GM11168 (cell line): ENCODE data around the gene MRGPRG.
"Not testable (repeated sequence)": the region's sequence is repeated elsewhere in the genome, so short reads cannot be mapped to it uniquely, and the experiment has no call there.

Experiments
- in situ Hi-C: fragments of 300-500 bp; cut with MboI; formaldehyde crosslinking; loops from one replicate; pipeline ENCODE4 v1.12.0; 2022; ENCODE audit warnings: low sequenced_read_pairs; ENCODE audit not compliant: unreplicated experiment

Gene MRGPRG, protein sequence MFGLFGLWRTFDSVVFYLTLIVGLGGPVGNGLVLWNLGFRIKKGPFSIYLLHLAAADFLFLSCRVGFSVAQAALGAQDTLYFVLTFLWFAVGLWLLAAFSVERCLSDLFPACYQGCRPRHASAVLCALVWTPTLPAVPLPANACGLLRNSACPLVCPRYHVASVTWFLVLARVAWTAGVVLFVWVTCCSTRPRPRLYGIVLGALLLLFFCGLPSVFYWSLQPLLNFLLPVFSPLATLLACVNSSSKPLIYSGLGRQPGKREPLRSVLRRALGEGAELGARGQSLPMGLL

GRCh38 chr11:3218483-3219280 is at the start of gene MRGPRG:
MRGPRG (minus strand) TSS chr11:3218813; CDS start chr11:3218813, 0 bp downstream.
- in situ Hi-C loops, result no loop called here

DNA sequence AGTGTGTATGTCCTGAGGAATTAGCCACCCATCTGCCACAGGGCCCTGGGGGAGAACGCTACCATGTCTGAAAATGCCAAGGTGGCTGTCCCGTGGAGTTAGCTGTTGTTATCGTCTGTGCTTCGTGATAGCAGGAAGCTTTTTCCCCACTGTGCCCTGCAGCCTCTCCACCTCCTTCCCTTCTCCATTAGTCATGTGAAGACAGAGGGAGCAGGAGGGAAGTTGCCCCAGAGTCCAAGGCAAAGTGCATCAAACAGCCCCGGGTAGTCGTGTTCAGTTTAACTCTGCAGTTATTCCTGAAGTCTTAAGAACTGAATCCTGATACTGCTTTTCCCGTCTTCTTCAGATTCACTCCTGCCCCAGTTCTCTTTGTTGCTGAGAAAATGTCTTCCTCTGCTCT is 43.9 kb upstream of the MRGPRG start:
- in situ Hi-C loops, result not testable (repeated sequence)

GRCh38 chr11:3261831-3262230 is 43.2 kb upstream of the MRGPRG start:
- in situ Hi-C loops, result not testable (repeated sequence)

DNA sequence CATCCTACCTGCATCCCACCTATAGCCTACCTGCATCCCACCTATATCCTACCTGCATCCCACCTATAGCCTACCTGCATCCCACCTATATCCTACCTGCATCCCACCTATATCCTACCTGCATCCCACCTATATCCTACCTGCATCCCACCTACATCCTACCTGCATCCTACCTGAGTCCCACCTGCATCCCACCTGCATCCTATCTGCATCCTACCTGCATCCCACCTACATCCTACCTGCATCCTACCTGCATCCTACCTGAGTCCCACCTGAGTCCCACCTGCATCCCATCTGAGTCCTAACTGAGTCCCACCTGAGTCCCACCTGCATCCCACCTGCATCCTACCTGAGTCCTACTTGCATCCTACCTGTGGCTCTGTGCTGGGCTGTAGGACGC is 38.9 kb upstream of the MRGPRG start:
- in situ Hi-C loops, result not testable (repeated sequence)

- in situ Hi-C loops, result not testable (repeated sequence)
These were observed 36.6 kb upstream of the MRGPRG start for GRCh38 chr11:3255241-3255640.

DNA sequence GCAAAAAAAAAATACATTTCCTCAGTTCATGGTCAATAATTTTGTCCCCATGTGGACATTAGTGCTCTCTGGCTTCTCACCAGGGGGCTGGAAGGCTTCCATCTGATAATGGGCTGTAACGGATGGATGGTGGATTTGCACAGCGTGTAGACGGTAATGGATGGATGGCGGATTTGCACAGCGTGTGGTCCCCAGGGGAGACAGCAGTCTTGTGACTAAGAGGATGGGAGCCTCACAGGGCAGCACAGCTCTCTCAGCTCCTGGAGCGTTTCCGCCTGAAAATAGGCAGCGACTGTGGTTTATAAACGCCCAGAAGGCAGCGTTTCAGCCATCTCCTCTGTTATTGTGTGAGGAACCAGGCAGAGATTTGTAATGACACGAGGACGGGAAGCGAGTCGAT is 36.2 kb upstream of the MRGPRG start:
- in situ Hi-C loops, result not testable (repeated sequence)

DNA sequence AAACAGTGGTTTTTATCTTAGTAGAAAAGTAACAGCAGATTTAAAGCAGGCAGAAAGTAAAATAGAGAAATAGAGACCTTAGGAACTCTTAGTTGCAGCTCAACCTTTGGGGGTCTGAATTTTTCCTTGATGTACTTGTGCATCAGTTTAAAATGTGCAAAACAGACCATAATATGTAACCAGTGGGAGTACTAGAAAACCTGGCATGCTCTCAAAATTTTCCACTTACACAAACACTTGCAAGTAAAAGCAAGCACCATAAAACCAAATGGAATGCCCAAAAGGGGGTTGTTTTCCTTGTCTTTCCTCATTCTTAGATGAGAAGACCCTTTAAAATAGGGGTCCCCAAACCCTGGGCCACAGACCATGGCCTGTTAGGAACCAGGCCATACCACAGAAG is 26.5 kb upstream of the MRGPRG start:
- in situ Hi-C loops, result loop anchor here (10.0 kb wide), 1 partner anchor 50 kb away; no protein-coding TSS in a partner anchor

- in situ Hi-C loops, result loop anchor here (10.0 kb wide), 1 partner anchor 51 kb away; no protein-coding TSS in a partner anchor
These were observed 25.3 kb upstream of the MRGPRG start for GRCh38 chr11:3243880-3244279.

DNA sequence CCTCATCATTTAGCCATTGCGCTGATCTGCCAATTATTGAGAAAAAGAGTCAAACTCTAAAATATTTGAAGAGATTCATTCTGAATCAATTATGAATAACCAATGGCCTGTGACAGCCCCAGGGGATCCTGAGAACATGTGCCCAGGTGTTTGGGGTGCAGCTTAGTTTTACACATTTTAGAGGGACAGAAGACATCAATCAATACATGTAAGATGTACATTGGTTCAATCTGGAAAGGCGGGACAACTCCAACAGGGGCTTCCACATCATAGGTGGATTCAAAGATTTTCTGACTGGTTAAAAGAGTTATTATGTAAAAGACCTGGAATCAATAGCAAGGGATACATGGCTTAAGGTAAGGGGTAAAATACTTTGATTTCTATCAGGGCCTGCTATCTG is 18.5 kb upstream of the MRGPRG start:
- in situ Hi-C loops, result no loop called here

GRCh38 chr11:3234846-3235245 is 16.2 kb upstream of the MRGPRG start:
- in situ Hi-C loops, result no loop called here

GRCh38 chr11:3232956-3233355 is 14.3 kb upstream of the MRGPRG start:
- in situ Hi-C loops, result no loop called here

DNA sequence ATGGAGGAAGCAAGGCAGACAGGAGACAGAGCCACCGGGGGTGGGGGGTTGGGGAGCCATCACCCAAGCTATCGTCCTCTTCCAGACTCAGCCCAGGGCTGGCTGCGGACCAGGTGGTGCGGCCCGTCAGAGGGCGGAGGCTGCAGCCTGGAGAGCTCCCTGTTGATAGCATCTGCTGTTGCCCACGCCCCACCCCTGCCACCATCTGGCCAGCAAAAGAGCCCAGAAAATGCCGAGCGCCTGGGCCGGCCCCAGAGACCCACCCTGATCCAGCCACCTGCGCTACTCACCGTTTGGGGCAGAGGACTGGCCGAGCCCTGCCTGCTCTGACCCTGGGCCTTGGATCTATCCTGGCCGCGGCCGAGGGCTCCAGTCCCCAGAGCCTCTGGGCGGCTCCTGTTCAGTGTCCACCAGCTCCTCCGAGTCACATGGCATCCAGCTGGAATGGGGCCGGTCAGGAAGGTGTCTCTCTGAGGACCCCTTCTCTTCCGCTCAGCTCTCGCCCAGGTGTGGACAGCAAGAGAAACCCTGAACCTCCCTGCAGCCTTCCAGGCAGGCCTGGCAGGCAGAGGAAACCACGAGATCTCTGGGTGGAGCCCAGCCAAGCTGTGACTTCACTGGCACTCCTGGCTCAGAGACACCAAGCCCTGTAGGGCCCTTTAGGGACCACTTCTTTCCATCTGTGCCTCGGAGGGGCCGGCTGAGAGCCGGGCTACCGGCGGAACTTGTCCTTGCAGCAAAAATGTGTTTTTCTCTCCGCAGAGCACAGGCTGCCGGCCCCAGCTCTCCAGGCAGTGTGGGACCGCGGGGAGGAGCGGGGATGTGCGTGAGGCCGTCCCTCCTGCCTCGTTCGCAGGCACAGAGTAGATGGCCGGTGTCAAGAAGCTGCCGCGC is 13.5 kb upstream of the MRGPRG start, which contains the start of gene MRGPRE:
MRGPRE (minus strand) TSS at position 567 of the 894 bp plus-strand sequence. CDS start 3,618 bp downstream, outside the sequence.
- in situ Hi-C loops, result no loop called here

DNA sequence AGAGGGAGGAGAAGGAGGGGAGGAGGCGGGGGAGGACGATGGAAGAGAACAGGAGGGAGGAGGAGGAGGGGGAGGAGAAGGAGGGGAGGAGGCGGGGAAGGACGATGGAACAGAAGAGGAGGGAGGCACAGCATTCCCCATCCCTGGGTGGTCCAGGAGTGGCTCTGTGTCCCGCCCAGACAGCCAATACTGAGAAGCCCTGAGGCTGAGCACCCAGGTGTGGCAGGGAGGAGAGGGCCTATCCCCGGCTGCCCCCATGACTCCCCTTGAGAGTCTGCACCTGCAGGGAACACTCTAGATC is 12.9 kb upstream of the MRGPRG start:
- in situ Hi-C loops, result no loop called here

- in situ Hi-C loops, result no loop called here
These were observed 12.3 kb upstream of the MRGPRG start for GRCh38 chr11:3230636-3231549.

DNA sequence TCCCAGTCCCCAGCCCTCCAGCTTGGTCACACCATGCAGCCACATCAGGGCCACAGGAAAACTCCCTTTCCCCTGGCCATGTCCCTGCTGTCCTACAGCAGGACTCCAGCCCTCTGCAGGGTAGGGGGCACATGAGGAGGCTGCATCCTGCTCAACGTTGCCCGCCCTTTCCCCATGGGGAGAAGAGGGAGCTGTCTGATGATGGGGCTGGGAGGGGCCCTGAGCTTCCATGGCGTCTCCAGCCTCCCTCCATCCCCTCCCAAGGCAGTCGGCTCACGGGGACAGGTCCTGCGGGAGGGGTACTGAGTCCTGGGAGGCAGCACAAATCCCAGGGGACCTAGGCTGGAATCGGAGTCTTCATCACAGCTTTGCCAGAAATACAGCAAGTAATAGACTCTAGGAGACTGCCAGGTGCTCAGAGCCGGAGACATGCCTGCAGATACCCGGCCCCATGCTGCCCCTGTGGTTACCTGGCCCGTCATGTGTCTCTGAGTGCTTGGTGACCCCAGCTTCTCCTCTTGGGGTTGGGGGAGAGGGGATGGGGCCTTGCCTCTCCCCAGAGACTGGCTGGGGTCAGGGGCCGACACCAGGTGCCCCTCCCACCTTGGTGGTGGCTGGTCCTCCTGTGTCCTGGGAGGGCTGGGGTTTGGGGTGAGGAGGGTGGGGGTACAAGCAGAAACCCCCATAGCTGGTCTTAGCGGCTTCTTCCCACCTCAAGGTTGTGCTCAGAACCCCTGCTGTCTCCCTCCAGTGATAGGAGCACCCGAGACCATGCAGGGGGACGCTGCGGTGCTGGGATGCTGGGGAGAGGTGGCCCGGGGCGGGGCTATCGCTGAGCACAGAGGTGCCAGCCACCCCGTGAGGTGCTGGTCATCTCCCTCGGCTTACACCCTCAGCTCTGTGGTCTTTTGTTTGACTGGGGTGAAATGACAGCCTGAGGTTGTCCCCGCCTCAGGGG is 11.3 kb upstream of the MRGPRG start:
- in situ Hi-C loops, result no loop called here

- in situ Hi-C loops, result no loop called here
These were observed 9.8 kb upstream of the MRGPRG start for GRCh38 chr11:3228445-3228829.

GRCh38 chr11:3227568-3228444 is 9.2 kb upstream of the MRGPRG start:
- in situ Hi-C loops, result no loop called here
